Measurements from ENCODE around the gene SQSTM1.
A peak's percentile ranks its signal among the peaks of the same experiment; 100 is the strongest.

Gene SQSTM1

DNA sequence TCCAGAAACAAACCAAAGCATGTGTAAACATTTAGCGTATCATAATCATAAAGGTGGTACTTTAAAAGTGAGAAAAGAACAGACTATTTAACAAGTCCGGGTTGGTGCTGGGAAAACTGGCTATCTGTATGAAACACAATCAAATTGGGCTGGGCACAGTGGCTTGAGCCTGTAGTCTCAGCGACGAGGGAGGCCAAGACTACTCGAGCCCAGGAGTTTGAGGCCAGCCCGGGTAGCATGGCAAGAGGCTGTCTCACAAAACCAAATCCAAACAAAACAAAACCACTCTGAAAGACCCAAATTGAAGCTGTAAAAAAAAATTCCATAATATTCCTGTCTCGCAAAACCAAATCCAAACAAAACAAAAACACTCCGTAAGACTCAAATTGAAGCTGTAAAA, 33.7 kb downstream of the SQSTM1 start:
- peaks cover 3% of the 10 kb centered on the region for H3K4me1 ChIP-seq
- DNase-seq (ENCODE audit: low spot score in 2 of 2) = no peak
- H3K27me3 ChIP-seq (ENCODE audit: low read depth) = no peaks in the 10 kb centered on the region
- in situ Hi-C loops (cut with MboI; ENCODE audit: low sequenced_read_pairs) = no loop called here
- H3K36me3 ChIP-seq (replicated peaks) = peaks cover 26% of the 10 kb centered on the region
- no peak overlapping the region for H3K4me3 ChIP-seq
- H3K9me3 ChIP-seq = no peaks in the 10 kb centered on the region

DNA sequence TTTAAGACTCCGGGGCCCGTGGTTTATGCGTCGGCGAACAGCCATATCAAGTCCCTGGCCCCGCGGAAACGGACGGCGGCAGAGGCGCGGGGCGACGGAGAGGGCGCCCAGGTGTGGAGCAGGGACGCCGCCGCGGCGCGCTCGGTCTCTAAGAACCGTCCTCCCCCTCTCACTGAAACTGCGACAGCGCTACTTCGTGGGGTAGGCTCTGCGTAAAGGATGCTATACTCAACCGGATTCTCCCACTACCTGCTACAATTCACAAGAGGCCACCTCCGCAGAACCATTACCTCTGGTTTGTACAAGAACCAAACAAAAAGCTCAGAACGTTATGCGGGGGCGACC, 37.5 kb downstream of the SQSTM1 start:
- Histone ChIP-seq H3K4me1 (peaks cover 11% of the 10 kb centered on the region), H3K27me3 (ENCODE audit: low read depth) (no peaks in the 10 kb centered on the region), H3K9me3 (no peaks in the 10 kb centered on the region), H3K4me3 (peak overlapping the region; percentile 75), H3K36me3 (replicated peaks) (peaks cover 16% of the 10 kb centered on the region)
- in situ Hi-C loops (cut with MboI; ENCODE audit: low sequenced_read_pairs) = no loop called here
- peak; percentile 23 to 64 for DNase-seq (ENCODE audit: low spot score in 2 of 2)

GRCh38 chr5:179858586-179859427, 38.1 kb downstream of the SQSTM1 start, which contains the start of gene MRNIP:
Gene MRNIP, minus strand, starts transcription at chr5:179858817. Its CDS starts 21 bp downstream, at chr5:179858796.
- in situ Hi-C loops (cut with MboI; ENCODE audit: low sequenced_read_pairs) = no loop called here

DNA sequence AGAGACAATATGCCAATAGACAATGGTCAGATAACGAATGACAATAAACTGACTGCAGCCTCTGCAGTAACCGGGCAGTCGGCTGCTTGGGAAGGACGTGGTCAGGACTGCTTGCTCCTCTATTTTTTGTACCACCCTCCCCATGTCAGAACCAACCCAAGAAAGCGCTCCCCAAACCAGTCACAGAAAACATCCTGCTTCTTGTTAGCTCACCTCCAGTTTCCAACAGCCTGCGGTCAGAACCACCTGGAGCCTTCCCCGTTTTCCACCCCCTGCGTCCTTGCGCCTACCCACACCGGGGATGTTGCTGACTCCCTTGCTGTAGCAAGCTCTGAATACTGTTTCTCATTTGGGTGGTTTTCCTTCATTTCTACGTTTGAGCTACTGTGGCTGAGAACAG, 39.6 kb downstream of the SQSTM1 start:
- H3K36me3 ChIP-seq (replicated peaks) = peaks cover 29% of the 10 kb centered on the region

More at GRCh38 chr5:179858586-179859427, 38.1 kb downstream of the SQSTM1 start, which contains the start of gene MRNIP:
- H3K27me3 ChIP-seq (ENCODE audit: low read depth) = no peaks in the 10 kb centered on the region
- H3K4me3 ChIP-seq = peak within 1 kb of the TSS; percentile 75
- peaks cover 17% of the 10 kb centered on the region for H3K36me3 ChIP-seq (replicated peaks)
- peak; percentile 95 to 98 for DNase-seq (ENCODE audit: low spot score in 2 of 2)
- H3K9me3 ChIP-seq = no peaks in the 10 kb centered on the region
- H3K4me1 ChIP-seq = peaks cover 11% of the 10 kb centered on the region

DNA sequence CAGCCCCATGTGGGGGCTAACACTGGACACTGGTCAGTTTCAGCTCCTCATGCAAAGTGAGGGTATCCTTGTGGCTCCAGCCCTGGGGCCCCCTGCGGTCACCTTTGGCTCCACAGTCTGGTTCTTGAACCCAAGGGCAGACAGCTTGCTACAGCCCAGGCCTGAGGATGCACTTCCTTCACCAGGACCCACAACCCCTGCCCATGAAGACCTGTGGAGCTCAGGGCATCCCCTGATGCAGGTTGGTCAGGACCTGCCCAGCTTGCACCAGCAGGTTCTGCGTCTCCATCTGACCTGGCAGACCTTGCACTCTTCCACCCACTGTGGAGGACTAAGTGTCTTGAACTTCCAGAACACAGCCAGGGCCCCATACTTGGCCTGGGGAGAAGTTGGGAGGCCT, 41.6 kb downstream of the SQSTM1 start:
- H3K4me3 ChIP-seq = no peak overlapping the region
- H3K9me3 ChIP-seq = no peaks in the 10 kb centered on the region
- peaks cover 40% of the 10 kb centered on the region for H3K36me3 ChIP-seq (replicated peaks)
- no peaks in the 10 kb centered on the region for H3K27me3 ChIP-seq (ENCODE audit: low read depth)
- peaks cover 10% of the 10 kb centered on the region for H3K4me1 ChIP-seq
- in situ Hi-C loops (cut with MboI; ENCODE audit: low sequenced_read_pairs) = no loop called here
- no peak for DNase-seq (ENCODE audit: low spot score in 2 of 2)

More for the DNA sequence above, 39.6 kb downstream of the SQSTM1 start:
- Histone ChIP-seq H3K9me3 (no peaks in the 10 kb centered on the region), H3K4me3 (no peak overlapping the region), H3K4me1 (peaks cover 11% of the 10 kb centered on the region), H3K27me3 (ENCODE audit: low read depth) (no peaks in the 10 kb centered on the region)
- DNase-seq (ENCODE audit: low spot score in 2 of 2) = no peak
- in situ Hi-C loops (cut with MboI; ENCODE audit: low sequenced_read_pairs) = no loop called here

DNA sequence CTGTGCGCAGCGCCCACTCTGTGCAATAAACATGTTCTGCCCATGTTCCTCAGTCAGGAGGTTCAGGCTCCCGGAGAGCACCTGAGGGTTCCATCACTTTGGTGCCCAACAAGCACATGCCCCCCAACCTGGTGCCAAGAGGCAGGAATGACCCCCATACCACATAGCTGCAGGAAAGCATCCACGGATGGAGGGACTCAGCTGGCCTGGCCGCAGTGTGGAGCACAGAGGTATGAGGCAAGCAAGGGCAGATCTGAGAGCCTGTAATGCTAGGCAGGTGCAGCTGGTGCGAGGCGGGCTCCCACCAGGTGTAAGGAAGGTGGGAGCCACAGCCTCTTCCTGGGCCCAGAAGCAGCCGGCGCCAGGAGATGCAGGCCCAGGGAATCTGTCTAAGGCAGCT, 42.2 kb downstream of the SQSTM1 start:
- H3K9me3 ChIP-seq = no peaks in the 10 kb centered on the region
- in situ Hi-C loops (cut with MboI; ENCODE audit: low sequenced_read_pairs) = no loop called here
- DNase-seq (ENCODE audit: low spot score in 2 of 2) = no peak
- H3K27me3 ChIP-seq (ENCODE audit: low read depth) = no peaks in the 10 kb centered on the region
- peaks cover 40% of the 10 kb centered on the region for H3K36me3 ChIP-seq (replicated peaks)
- no peak overlapping the region for H3K4me3 ChIP-seq
- peaks cover 8% of the 10 kb centered on the region for H3K4me1 ChIP-seq

GRCh38 chr5:179863449-179864085, 42.9 kb downstream of the SQSTM1 start:
- H3K4me1 ChIP-seq = peaks cover 8% of the 10 kb centered on the region
- no peaks in the 10 kb centered on the region for H3K9me3 ChIP-seq
- peaks cover 46% of the 10 kb centered on the region for H3K36me3 ChIP-seq (replicated peaks)
- DNase-seq (ENCODE audit: low spot score in 2 of 2) = no peak
- no peaks in the 10 kb centered on the region for H3K27me3 ChIP-seq (ENCODE audit: low read depth)
- in situ Hi-C loops (cut with MboI; ENCODE audit: low sequenced_read_pairs) = no loop called here
- no peak overlapping the region for H3K4me3 ChIP-seq

- H3K9me3 ChIP-seq = no peaks in the 10 kb centered on the region
- H3K4me3 ChIP-seq = no peak overlapping the region
- H3K36me3 ChIP-seq (replicated peaks) = peaks cover 57% of the 10 kb centered on the region
- H3K4me1 ChIP-seq = peaks cover 4% of the 10 kb centered on the region
- no peaks in the 10 kb centered on the region for H3K27me3 ChIP-seq (ENCODE audit: low read depth)
- in situ Hi-C loops (cut with MboI; ENCODE audit: low sequenced_read_pairs) = no loop called here
- no peak for DNase-seq (ENCODE audit: low spot score in 2 of 2)
Measured at GRCh38 chr5:179864686-179865085, 44.0 kb downstream of the SQSTM1 start.

- in situ Hi-C loops (cut with MboI; ENCODE audit: low sequenced_read_pairs) = no loop called here
- Histone ChIP-seq H3K36me3 (replicated peaks) (peaks cover 65% of the 10 kb centered on the region), H3K27me3 (ENCODE audit: low read depth) (no peaks in the 10 kb centered on the region), H3K4me3 (no peak overlapping the region), H3K4me1 (peaks cover under 1% of the 10 kb centered on the region; the same call in 1 of the 2 replicates), H3K9me3 (no peaks in the 10 kb centered on the region)
- DNase-seq (ENCODE audit: low spot score in 2 of 2) = no peak
Measured at GRCh38 chr5:179865491-179866240, 45.0 kb downstream of the SQSTM1 start.

GRCh38 chr5:179866241-179867078, 45.8 kb downstream of the SQSTM1 start:
- Histone ChIP-seq H3K4me1 (peaks cover 3% of the 10 kb centered on the region; the same call in 1 of the 2 replicates), H3K4me3 (no peak overlapping the region), H3K27me3 (ENCODE audit: low read depth) (no peaks in the 10 kb centered on the region), H3K9me3 (no peaks in the 10 kb centered on the region), H3K36me3 (replicated peaks) (peaks cover 72% of the 10 kb centered on the region)
- in situ Hi-C loops (cut with MboI; ENCODE audit: low sequenced_read_pairs) = no loop called here
- no peak for DNase-seq (ENCODE audit: low spot score in 2 of 2)

GRCh38 chr5:179867079-179867465, 46.4 kb downstream of the SQSTM1 start:
- in situ Hi-C loops (cut with MboI; ENCODE audit: low sequenced_read_pairs) = no loop called here
- Histone ChIP-seq H3K36me3 (replicated peaks) (peaks cover 72% of the 10 kb centered on the region), H3K4me1 (peaks cover 3% of the 10 kb centered on the region; the same call in 1 of the 2 replicates), H3K4me3 (no peak overlapping the region), H3K9me3 (no peaks in the 10 kb centered on the region), H3K27me3 (ENCODE audit: low read depth) (no peaks in the 10 kb centered on the region)
- no peak for DNase-seq (ENCODE audit: low spot score in 2 of 2)

DNA sequence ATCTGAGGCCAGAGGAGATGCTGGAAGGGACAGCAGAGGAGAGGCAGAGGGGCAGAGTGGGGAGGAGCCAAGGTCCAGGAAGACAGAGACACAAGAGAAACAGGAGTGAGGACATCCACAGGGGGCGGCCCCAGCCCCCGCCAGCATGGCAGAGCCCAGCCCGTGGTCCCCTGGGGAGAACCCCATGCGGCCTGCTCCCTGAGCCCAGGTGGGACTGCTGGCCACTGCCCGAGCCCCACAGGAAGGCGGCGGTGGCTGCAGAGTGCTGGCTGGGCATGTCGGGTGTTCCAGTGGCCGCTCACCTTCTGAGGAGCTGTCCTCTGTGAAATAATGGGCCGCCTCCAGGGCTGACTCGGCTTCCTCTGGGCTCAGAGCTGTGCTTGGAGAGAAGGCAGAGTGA, 46.8 kb downstream of the SQSTM1 start:
- H3K4me1 ChIP-seq = peaks cover 3% of the 10 kb centered on the region; the same call in 1 of the 2 replicates
- H3K4me3 ChIP-seq = no peak overlapping the region
- no peaks in the 10 kb centered on the region for H3K27me3 ChIP-seq (ENCODE audit: low read depth)
- no peaks in the 10 kb centered on the region for H3K9me3 ChIP-seq
- in situ Hi-C loops (cut with MboI; ENCODE audit: low sequenced_read_pairs) = no loop called here
- peaks cover 71% of the 10 kb centered on the region for H3K36me3 ChIP-seq (replicated peaks)
- no peak for DNase-seq (ENCODE audit: low spot score in 2 of 2)

GRCh38 chr5:179868541-179868940, 47.8 kb downstream of the SQSTM1 start:
- in situ Hi-C loops (cut with MboI; ENCODE audit: low sequenced_read_pairs) = no loop called here
- Histone ChIP-seq H3K4me3 (no peak overlapping the region), H3K9me3 (no peaks in the 10 kb centered on the region), H3K36me3 (replicated peaks) (peaks cover 72% of the 10 kb centered on the region), H3K4me1 (peaks cover 3% of the 10 kb centered on the region; the same call in 1 of the 2 replicates), H3K27me3 (ENCODE audit: low read depth) (no peaks in the 10 kb centered on the region)
- no peak for DNase-seq (ENCODE audit: low spot score in 2 of 2)

Data from HAP-1 (cell line).